HFFc6 (cell line): ENCODE results near the gene C14orf119. TPM values are rescaled to one million over a fixed set of nuclear protein-coding genes. Genes with fewer than 3 reads are reported as not detected.

Experiments
- DNase-seq: peaks from one replicate; pipeline ENCODE4 v3.0.0-alpha.2; 2018
- H3K27ac Mint-ChIP-seq: 2 replicates; pipeline ENCODE4 v1.8.0; 2020; ENCODE audit warnings: mild to moderate bottlenecking, mixed read lengths
- H3K27me3 Mint-ChIP-seq: 2 replicates; pipeline ENCODE4 v1.8.0; 2021; ENCODE audit warnings: mild to moderate bottlenecking, moderate library complexity, mixed read lengths; ENCODE audit not compliant: insufficient read depth
- H3K36me3 Mint-ChIP-seq: 2 replicates; pipeline ENCODE4 v1.8.0; 2021; ENCODE audit warnings: low read depth, mixed read lengths
- H3K4me1 Mint-ChIP-seq: 2 replicates; pipeline ENCODE4 v1.8.0; 2020; ENCODE audit warnings: low read depth, mixed read lengths
- H3K4me3 Mint-ChIP-seq: 2 replicates; pipeline ENCODE4 v1.8.0; 2020; ENCODE audit warnings: mild to moderate bottlenecking, moderate library complexity, mixed read lengths
- H3K9me3 Mint-ChIP-seq: 2 replicates; pipeline ENCODE4 v1.8.0; 2020; ENCODE audit warnings: mild to moderate bottlenecking, mixed read lengths
- total RNA-seq, 6 experiments: library from RNA; stranded (reverse); fragmentation: NEBNext Ultra II Directional; extraction: Animal tissue kit (Norgen Biotek cat#: 25700); gene quantifications; 2 replicates in 1 of 6; 3 replicates in 5 of 6; pipeline ENCODE4 v1.2.3, GENCODE V29; 2021
- TF ChIP-seq, protein P1 (sequence below): fragments of 200-600 bp; sonication (generic); IDR thresholded peaks from 2 replicates; pipeline ENCODE4 v1.5.0; 2021; ENCODE audit warnings: antibody characterized with exemption, mild to moderate bottlenecking

C14orf119 gene
- total RNA-seq, 6 experiments from 2014 or later = 85.0 to 117 (median 103) TPM

DNA sequence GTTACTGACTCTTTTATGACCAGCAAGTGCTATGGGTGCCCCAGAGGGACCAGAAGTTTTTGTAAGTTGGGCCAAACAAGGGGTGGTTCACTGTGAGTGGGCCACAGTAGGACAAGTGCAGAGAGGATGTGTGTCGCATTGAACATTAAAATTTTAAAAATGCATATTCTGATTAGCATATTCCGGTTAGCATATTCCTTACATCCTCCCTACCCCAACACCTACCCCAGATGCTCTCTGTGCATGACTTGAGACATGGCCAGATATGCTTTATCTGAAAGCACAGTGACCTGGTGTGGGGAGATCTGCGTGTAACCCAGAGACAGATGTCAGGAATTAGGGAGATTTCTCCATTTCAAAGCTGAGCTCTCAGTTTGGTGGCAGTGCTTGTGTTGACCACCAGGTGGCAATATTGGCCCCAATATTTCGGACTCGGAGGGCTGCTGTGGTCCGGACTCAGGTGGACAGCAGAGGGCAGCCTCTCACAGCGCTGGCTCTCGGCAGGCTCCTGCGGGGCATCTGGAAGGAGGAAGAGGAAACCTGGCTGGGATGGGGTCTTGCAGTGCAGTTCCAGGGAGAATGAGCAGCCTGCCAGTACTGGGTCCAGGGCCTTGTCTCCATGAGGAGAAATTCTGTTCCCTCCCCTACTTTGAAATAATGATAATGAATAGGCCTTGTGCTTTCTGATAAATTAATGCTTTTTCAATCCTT is 25.4 kb downstream of the C14orf119 start:
- peaks cover 65% of the 10 kb centered on the region for H3K4me1 Mint-ChIP-seq
- TF ChIP-seq, protein P1, sequence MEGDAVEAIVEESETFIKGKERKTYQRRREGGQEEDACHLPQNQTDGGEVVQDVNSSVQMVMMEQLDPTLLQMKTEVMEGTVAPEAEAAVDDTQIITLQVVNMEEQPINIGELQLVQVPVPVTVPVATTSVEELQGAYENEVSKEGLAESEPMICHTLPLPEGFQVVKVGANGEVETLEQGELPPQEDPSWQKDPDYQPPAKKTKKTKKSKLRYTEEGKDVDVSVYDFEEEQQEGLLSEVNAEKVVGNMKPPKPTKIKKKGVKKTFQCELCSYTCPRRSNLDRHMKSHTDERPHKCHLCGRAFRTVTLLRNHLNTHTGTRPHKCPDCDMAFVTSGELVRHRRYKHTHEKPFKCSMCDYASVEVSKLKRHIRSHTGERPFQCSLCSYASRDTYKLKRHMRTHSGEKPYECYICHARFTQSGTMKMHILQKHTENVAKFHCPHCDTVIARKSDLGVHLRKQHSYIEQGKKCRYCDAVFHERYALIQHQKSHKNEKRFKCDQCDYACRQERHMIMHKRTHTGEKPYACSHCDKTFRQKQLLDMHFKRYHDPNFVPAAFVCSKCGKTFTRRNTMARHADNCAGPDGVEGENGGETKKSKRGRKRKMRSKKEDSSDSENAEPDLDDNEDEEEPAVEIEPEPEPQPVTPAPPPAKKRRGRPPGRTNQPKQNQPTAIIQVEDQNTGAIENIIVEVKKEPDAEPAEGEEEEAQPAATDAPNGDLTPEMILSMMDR = peak; percentile 100
- H3K9me3 Mint-ChIP-seq = no peaks in the 10 kb centered on the region
- peaks cover 2% of the 10 kb centered on the region for H3K27me3 Mint-ChIP-seq
- peak; percentile 76 for DNase-seq
- no peaks in the 10 kb centered on the region for H3K36me3 Mint-ChIP-seq
- H3K4me3 Mint-ChIP-seq = peak overlapping the region; percentile 16
- peak overlapping the region; percentile 71 for H3K27ac Mint-ChIP-seq

DNA sequence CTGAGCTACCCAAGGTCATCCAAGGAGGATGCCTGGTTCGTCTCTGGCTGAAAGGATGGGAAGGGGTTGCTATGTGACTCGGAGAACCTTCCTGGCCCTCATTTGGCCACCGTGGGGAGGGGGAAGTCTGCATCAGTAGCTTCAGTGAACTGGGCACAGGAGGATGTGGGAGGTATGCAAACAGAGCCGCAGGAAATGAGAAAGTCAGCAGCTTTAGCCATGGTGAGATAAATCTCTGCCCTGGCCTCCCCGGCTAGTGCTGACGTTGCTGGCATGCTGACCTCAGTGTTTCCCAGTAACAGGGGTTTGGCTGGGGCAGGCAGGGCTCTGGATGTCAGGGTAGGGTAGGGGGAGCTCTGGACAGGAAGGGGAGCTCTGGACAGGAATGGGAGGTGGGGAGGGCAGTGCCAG is 26.1 kb downstream of the C14orf119 start:
- H3K27me3 Mint-ChIP-seq = peaks cover 2% of the 10 kb centered on the region
- no peak overlapping the region for H3K4me3 Mint-ChIP-seq
- peak; percentile 12 for DNase-seq
- H3K36me3 Mint-ChIP-seq = no peaks in the 10 kb centered on the region
- TF ChIP-seq, protein P1 = no peak
- H3K9me3 Mint-ChIP-seq = no peaks in the 10 kb centered on the region
- peak overlapping the region; percentile 71 for H3K27ac Mint-ChIP-seq
- H3K4me1 Mint-ChIP-seq = peaks cover 59% of the 10 kb centered on the region

DNA sequence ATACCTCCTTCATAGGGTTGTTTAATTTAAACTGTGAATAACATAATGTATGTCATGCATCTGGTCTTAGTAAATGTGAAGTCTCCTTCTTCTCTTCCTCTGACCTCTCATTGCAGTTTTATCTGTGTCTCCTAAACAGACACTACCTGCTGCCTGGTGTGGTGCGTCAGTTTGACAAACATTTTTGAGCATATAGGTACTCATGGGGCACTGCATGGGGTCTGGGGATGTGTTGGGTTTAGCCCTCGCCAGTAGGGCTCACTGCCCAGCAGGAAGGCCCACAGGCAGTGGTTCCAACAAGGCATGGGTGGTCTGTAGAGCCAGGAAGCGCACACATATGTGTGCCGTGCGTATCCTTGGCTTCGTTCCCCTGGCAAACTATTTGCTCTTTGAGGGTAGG is 26.8 kb downstream of the C14orf119 start:
- no peak overlapping the region for H3K4me3 Mint-ChIP-seq
- no peaks in the 10 kb centered on the region for H3K36me3 Mint-ChIP-seq
- H3K9me3 Mint-ChIP-seq = no peaks in the 10 kb centered on the region
- H3K27ac Mint-ChIP-seq = no peak overlapping the region
- peaks cover 2% of the 10 kb centered on the region for H3K27me3 Mint-ChIP-seq
- TF ChIP-seq, protein P1 = no peak
- no peak for DNase-seq
- peaks cover 56% of the 10 kb centered on the region for H3K4me1 Mint-ChIP-seq

DNA sequence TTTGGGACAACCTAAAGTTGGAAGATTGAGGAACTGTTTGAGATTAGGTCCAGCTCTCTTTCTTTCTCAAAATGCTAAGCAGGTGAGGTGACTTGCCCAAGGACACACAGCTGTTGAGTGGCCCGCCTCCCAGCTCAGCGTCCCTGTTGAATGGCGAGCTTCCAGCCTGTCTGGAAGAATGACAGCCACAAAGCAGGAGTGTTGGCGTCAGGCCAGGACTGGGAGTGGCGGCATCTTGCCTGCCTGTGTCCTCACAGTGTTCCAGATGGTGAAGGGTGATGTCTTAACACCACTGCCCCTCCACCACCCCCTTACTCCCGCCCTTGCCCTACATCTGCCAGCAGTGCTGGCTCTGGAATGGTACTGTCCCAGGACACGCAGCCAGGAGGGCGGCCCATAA is 28.1 kb downstream of the C14orf119 start:
- Mint-ChIP-seq H3K27me3 (no peaks in the 10 kb centered on the region; the same call in 1 of the 2 replicates), H3K9me3 (no peaks in the 10 kb centered on the region), H3K27ac (no peak overlapping the region), H3K4me3 (no peak overlapping the region), H3K36me3 (peaks cover 6% of the 10 kb centered on the region), H3K4me1 (peaks cover 56% of the 10 kb centered on the region)
- TF ChIP-seq, protein P1 = no peak
- DNase-seq = no peak

DNA sequence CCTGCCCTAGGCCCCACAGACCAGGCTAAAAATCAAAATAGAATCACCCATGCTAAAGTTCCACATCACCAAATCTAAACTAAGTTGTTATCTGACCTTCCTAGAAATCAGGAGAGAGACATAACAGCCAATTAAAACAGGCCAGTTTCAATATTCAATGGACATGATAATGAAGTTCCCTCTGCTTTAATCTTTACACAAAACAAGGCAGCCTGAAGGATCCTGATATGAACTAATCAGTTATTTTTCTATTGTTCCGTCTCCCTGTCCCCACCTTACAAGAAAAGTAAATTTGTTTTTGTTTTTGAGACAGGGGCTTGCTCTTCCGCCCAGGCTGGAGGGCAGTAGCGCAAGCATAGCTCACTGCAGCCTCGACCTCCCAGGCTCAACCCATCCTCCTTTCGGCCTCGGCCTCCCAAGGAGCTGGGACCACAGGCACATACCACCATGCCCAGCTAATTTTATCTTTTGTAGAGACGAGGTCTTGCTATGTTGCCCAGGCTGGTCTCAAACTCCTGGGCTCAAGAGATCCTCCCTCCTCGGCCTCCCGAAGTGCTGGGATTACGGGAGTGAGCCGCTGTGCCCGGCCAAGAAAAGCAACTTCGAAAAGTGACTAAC is 29.1 kb downstream of the C14orf119 start:
- H3K36me3 Mint-ChIP-seq = peaks cover 11% of the 10 kb centered on the region

More for the DNA sequence above, 29.1 kb downstream of the C14orf119 start:
- Mint-ChIP-seq H3K27me3 (no peaks in the 10 kb centered on the region; the same call in none of the 2 replicates), H3K4me3 (no peak overlapping the region), H3K4me1 (peaks cover 49% of the 10 kb centered on the region), H3K27ac (no peak overlapping the region), H3K9me3 (no peaks in the 10 kb centered on the region)
- DNase-seq = no peak
- TF ChIP-seq, protein P1 = no peak
